SK-N-MC (cell line): Measurements from ENCODE around the gene TMPRSS3.
A peak's percentile ranks its signal among the peaks of the same experiment; 100 is the strongest.

Source experiments
- DNase-seq: peaks from one replicate; pipeline ENCODE4 v3.0.0-alpha.2; 2011; ENCODE audit warnings: low read depth, low spot score
- H3K27ac ChIP-seq: fragments of 200-600 bp; sonication (generic); 2 replicates; pipeline ENCODE4 v1.5.1; 2016; ENCODE audit warnings: mixed run types
- H3K36me3 ChIP-seq: fragments of 200-600 bp; sonication (generic); 2 replicates; pipeline ENCODE4 v1.6.1; 2017; ENCODE audit warnings: antibody characterized with exemption, low read length, mixed read lengths; ENCODE audit not compliant: insufficient read depth
- H3K4me3 ChIP-seq: fragments of 200-600 bp; sonication (generic); 2 replicates; pipeline ENCODE4 v1.5.1; 2016
- H3K9ac ChIP-seq: fragments of 200-600 bp; sonication (generic); 2 replicates; pipeline ENCODE4 v1.8.0; 2017; ENCODE audit warnings: mixed run types, mixed read lengths; ENCODE audit not compliant: insufficient read length
- H3K9me3 ChIP-seq: fragments of 200-600 bp; sonication (generic); 2 replicates; pipeline ENCODE4 v1.6.1; 2017; ENCODE audit warnings: low read depth, mild to moderate bottlenecking, antibody characterized with exemption, low read length, moderate library complexity, mixed read lengths
- EZH2 ChIP-seq: fragments of 200-600 bp; sonication (generic); IDR thresholded peaks from one replicate; pipeline ENCODE4 v1.6.1; 2017; ENCODE audit warnings: antibody characterized with exemption
- FOXP2 ChIP-seq: optimal IDR thresholded peaks from 2 replicates; pipeline ENCODE3; 2011; ENCODE audit warnings: mild to moderate bottlenecking, moderate library complexity; ENCODE audit not compliant: insufficient read depth; ENCODE audit errors: extremely low read length, control extremely low read depth
- POLR2AphosphoS5 ChIP-seq: IDR thresholded peaks from 2 replicates; pipeline ENCODE4 v1.6.1; 2012; ENCODE audit warnings: mild to moderate bottlenecking, low read depth, low read length, borderline replicate concordance

The TMPRSS3 gene

DNA sequence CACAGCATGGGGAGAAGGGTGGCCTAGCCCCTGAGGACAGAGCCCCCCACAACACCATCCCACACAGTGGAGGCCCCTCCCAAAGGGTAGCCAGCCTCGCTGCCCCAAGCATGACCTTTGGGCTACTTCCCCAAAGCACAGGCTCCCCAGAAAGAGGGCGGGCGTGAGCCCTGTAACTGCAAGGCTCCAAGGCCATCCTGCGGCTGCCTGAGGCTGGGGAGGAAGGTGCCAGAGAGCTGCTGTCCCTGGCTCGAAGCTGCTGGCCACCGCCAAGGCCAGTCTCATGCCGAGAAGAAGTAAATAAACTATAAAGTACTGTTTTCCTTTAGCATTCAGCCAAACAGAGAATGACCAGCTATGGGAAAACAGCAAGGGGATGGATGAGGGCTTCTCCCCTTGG is 35.3 kb upstream of the TMPRSS3 start:
- Histone ChIP-seq H3K27ac (no peak overlapping the region), H3K9me3 (peaks cover 4% of the 10 kb centered on the region; the same call in 1 of the 2 replicates), H3K36me3 (no peaks in the 10 kb centered on the region), H3K4me3 (no peak overlapping the region), H3K9ac (no peak overlapping the region)
- no peak for DNase-seq
- TF ChIP-seq EZH2 (no peak), POLR2AphosphoS5 (no peak), FOXP2 (no peak)

DNA sequence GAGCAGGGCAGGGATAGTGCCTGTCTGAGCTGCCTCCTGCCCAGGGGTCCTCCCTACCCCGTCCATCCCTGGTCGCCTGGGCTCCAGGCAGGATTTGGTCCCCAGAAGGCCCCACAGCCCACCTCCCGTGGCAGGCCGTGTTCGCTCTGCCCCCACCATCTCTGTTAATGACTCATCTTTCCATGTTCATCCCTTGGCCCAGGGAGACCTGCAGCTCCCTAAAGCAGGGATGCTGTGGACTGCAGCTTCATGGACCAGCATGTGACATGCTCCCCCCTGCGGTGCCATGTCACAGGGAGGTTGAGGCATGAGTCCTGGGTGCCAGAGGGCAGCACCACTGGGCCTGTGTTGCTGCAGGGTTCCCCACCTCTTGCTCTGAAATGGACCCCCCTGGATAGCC is 34.7 kb upstream of the TMPRSS3 start:
- Histone ChIP-seq H3K27ac (no peak overlapping the region), H3K9me3 (peaks cover 4% of the 10 kb centered on the region; the same call in 1 of the 2 replicates), H3K36me3 (no peaks in the 10 kb centered on the region), H3K9ac (no peak overlapping the region), H3K4me3 (no peak overlapping the region)
- no peak for DNase-seq
- TF ChIP-seq FOXP2 (no peak), POLR2AphosphoS5 (no peak)

DNA sequence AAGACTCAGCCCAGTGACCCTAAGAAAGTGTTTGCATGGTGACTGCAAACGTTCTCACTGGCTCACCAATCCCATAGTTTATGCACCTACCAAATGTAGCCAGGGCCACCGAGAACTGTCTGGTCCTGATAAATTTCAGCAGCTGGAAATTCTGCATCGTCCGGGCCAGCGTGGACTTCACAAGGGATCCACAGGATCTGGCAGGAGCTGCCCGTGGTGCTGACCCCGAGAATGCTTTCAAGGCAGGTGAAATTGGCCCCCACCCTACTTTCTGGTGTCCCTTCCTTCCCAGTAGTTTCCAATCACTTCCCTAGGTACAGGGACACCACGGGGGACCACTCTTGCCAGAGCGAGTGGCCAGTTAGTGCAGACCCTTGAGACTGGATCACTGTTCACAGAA is 34.0 kb upstream of the TMPRSS3 start:
- no peak for DNase-seq
- H3K4me3 ChIP-seq, result no peak overlapping the region

DNA sequence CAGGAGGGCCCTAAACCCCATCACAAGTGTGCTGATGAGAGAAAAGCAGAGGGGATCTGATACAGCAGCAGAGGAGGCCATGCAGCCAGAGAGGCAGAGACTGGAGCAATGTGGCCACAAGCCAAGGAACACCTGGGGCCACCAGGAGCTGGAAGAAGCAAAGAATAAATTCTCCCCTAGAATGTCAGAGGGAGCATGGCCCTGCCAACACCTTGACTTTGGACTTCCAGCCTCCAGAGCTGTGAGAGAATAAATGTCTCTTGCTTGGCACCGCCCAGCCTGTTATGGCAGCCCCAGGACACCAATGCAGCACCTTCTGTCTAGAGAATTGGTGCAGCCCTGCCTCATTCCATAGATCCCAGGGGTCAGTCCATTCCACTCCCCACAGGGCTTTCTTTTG is 33.2 kb upstream of the TMPRSS3 start:
- no peak overlapping the region for H3K27ac ChIP-seq
- H3K36me3 ChIP-seq, result no peaks in the 10 kb centered on the region
- H3K9me3 ChIP-seq, result peaks cover 4% of the 10 kb centered on the region; the same call in 1 of the 2 replicates
- no peak for TF ChIP-seq EZH2
- no peak for TF ChIP-seq POLR2AphosphoS5
- no peak for TF ChIP-seq FOXP2
- no peak overlapping the region for H3K9ac ChIP-seq
- H3K4me3 ChIP-seq, result no peak overlapping the region
- no peak for DNase-seq

More for the DNA sequence above, 34.0 kb upstream of the TMPRSS3 start:
- Histone ChIP-seq H3K36me3 (no peaks in the 10 kb centered on the region), H3K9ac (no peak overlapping the region), H3K27ac (no peak overlapping the region), H3K9me3 (peaks cover 4% of the 10 kb centered on the region; the same call in 1 of the 2 replicates)
- no peak for TF ChIP-seq EZH2
- TF ChIP-seq FOXP2, result no peak
- TF ChIP-seq POLR2AphosphoS5, result no peak

DNA sequence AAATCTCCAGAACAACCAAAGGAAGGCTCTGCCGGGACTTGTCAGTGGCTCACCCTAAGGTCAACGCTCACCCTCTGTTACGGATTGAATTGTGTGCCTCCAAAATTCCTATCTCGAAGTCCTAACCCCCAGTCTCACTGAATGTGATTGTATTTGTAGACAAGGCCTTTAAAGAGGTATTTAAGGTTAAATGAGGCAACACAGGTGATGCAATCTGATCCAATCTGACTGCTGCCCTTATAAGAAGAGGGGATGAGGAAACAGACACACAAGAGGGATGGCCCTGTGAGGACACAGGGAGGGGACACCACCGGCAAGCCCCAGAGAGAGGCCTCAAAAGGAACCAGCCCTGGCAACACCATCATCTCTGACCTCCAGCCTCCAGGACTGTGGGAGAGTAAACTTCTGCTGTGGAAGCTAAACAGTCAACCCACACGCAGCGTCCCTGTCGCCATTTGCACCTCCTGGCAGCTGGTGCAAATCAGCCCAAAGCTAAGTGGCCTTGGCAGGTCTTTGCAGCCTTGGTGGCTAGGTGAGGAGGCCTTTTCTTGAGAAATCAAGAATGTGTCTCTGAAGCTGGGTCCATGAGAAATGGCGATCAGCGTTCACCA is 32.1 kb upstream of the TMPRSS3 start:
- H3K4me3 ChIP-seq, result no peak overlapping the region
- no peak overlapping the region for H3K27ac ChIP-seq
- H3K36me3 ChIP-seq, result no peaks in the 10 kb centered on the region
- DNase-seq, result no peak
- no peak for TF ChIP-seq POLR2AphosphoS5
- TF ChIP-seq FOXP2, result no peak
- no peak for TF ChIP-seq EZH2
- H3K9me3 ChIP-seq, result no peaks in the 10 kb centered on the region; the same call in 1 of the 2 replicates
- H3K9ac ChIP-seq, result no peak overlapping the region

DNA sequence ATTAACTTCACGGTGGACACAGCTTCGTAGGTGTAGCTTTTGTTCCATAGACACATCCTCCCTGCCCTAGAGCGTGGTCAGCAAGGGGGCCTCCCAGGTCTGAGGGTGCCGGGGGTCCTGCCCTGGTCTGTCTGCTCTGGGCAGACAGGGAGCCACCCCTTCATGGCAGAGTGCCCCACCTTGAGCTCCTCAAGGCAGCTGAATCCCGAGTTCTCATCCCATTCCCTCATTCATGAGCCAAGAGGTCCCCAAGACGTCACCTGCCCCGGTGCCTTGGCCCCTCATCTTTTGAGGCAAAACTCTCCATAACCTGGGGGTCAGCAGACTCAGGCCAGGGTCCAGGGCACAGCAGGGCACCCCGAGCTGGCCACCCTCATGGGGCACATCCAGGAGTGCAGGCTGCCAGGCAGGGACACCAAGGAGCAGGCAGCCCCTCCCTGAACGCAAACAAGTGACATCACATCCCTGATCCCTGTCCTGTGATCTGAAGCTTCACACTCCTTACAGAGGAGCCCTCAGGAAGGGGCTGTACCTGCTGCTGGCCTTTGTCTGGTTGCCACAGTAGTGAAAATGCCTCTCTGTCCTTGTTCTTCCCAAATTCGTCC is 31.1 kb upstream of the TMPRSS3 start:
- no peaks in the 10 kb centered on the region for H3K9me3 ChIP-seq
- TF ChIP-seq EZH2 (no peak), POLR2AphosphoS5 (no peak), FOXP2 (no peak)
- H3K27ac ChIP-seq, result no peak overlapping the region
- no peak overlapping the region for H3K9ac ChIP-seq
- H3K36me3 ChIP-seq, result no peaks in the 10 kb centered on the region
- no peak overlapping the region for H3K4me3 ChIP-seq
- no peak for DNase-seq

DNA sequence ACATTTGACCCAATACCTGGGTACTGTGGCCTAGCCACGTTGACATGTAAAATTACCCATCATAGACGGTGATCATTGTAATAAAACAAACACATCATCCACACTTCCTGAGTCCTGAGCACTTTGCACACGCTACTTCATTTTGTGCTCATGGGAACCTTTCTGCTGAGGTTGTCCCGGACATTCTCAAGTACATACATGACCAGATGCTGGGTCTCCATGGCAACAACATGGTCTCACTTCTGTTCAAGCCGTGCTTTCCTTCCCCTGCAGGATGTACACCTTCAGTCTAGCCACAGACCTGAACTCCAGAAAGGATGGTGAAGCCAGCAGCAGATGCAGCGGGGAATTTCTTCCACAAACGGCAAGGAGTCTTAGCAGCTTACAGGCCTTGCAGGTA is 30.6 kb upstream of the TMPRSS3 start:
- no peak for TF ChIP-seq FOXP2
- no peak for TF ChIP-seq EZH2
- TF ChIP-seq POLR2AphosphoS5, result no peak
- H3K9me3 ChIP-seq, result no peaks in the 10 kb centered on the region
- no peaks in the 10 kb centered on the region for H3K36me3 ChIP-seq
- no peak overlapping the region for H3K27ac ChIP-seq
- DNase-seq, result no peak
- no peak overlapping the region for H3K9ac ChIP-seq
- no peak overlapping the region for H3K4me3 ChIP-seq

DNA sequence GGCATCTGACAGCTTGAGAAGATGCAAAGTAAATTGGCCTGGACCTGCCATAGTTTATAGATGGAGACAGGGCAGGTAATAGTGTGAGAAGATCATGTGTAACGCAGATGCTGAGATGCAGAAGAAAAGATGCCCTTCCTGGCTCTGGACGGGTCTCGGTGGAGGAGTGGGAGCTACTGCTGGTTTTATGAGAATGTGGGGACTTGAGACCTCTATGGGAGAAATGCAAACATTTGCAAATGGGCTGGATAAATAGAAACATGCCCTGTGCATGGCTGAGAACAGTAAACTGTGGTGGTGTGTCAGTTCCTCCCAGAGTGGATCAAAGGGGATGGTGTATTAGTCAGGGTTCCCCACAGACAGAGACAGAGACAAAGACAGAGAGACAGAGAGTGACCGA is 29.7 kb upstream of the TMPRSS3 start:
- Histone ChIP-seq H3K36me3 (no peaks in the 10 kb centered on the region), H3K4me3 (peak overlapping the region; percentile 38), H3K9me3 (no peaks in the 10 kb centered on the region), H3K27ac (no peak overlapping the region), H3K9ac (no peak overlapping the region)
- DNase-seq, result no peak
- TF ChIP-seq FOXP2 (no peak), POLR2AphosphoS5 (no peak), EZH2 (no peak)
